Fibroblast of skin of scalp (primary cell): ENCODE results near the gene PPP1R13L. TPM values are rescaled to one million over a fixed set of nuclear protein-coding genes. Genes with fewer than 3 reads are reported as not detected.
A peak's percentile ranks its signal among the peaks of the same experiment; 100 is the strongest.
"Not testable (repeated sequence)": the region's sequence is repeated elsewhere in the genome, so short reads cannot be mapped to it uniquely, and the experiment has no call there.

ENCODE experiments used
- DNase-seq: peaks from one replicate; pipeline ENCODE4 v3.0.0-alpha.2; 2013
- polyA plus RNA-seq, 2 experiments: library from polyadenylated mRNA; unstranded; fragments of 120-200 nt; gene quantifications; one replicate each; pipeline ENCODE4 v1.2.1, GENCODE V29; 2013; ENCODE audit not compliant: insufficient read length in 2 of 2

The PPP1R13L gene
- 62.5 TPM for polyA plus RNA-seq (2013, experiment 1 of 2; ENCODE audit: insufficient read length)
- polyA plus RNA-seq (2013, experiment 2 of 2; ENCODE audit: insufficient read length): 53.5 TPM

GRCh38 chr19:45404557-45405434 lies at the start of gene PPP1R13L:
TSS of gene PPP1R13L (minus strand) at chr19:45405069. CDS start at chr19:45398318, 6,751 bp downstream.
- DNase-seq: peak; percentile 89

GRCh38 chr19:45451850-45452387 lies 47.0 kb upstream of the PPP1R13L start:
- no peak for DNase-seq

- peak; percentile 63 for DNase-seq
Observed at GRCh38 chr19:45451131-45451849, 46.4 kb upstream of the PPP1R13L start.

- DNase-seq: no peak
Observed at GRCh38 chr19:45450012-45450333, 45.1 kb upstream of the PPP1R13L start.

- no peak for DNase-seq
Observed at GRCh38 chr19:45448887-45449299, 44.0 kb upstream of the PPP1R13L start.

GRCh38 chr19:45448425-45448756 lies 43.5 kb upstream of the PPP1R13L start:
- DNase-seq: no peak

GRCh38 chr19:45446944-45447343 lies 42.1 kb upstream of the PPP1R13L start:
- no peak for DNase-seq

- peak; percentile 55 for DNase-seq
Observed at GRCh38 chr19:45446295-45446694, 41.4 kb upstream of the PPP1R13L start.

GRCh38 chr19:45445139-45445538 lies 40.3 kb upstream of the PPP1R13L start:
- DNase-seq: no peak

- DNase-seq: peak; percentile 78
Observed at GRCh38 chr19:45444318-45445041, 39.6 kb upstream of the PPP1R13L start.

GRCh38 chr19:45443462-45444317 lies 38.8 kb upstream of the PPP1R13L start:
- DNase-seq: peak; percentile 94

- peak; percentile 68 for DNase-seq
Observed at GRCh38 chr19:45442778-45443461, 38.1 kb upstream of the PPP1R13L start.

- DNase-seq: no peak
Observed at GRCh38 chr19:45442408-45442777, 37.5 kb upstream of the PPP1R13L start.

GRCh38 chr19:45440873-45441654 lies 36.2 kb upstream of the PPP1R13L start:
- DNase-seq: peak; percentile 60

- DNase-seq: no peak
Observed at GRCh38 chr19:45440259-45440638, 35.4 kb upstream of the PPP1R13L start.

- peak; percentile 88 for DNase-seq
Observed at GRCh38 chr19:45439569-45440258, 34.8 kb upstream of the PPP1R13L start.

- DNase-seq: no peak
Observed at GRCh38 chr19:45439190-45439568, 34.3 kb upstream of the PPP1R13L start.

GRCh38 chr19:45437328-45437727 lies 32.5 kb upstream of the PPP1R13L start:
- DNase-seq: no peak

- not testable (repeated sequence) for DNase-seq
Observed at GRCh38 chr19:45432543-45432942, 27.7 kb upstream of the PPP1R13L start.

GRCh38 chr19:45431008-45431407 lies 26.1 kb upstream of the PPP1R13L start:
- DNase-seq: peak; percentile 63
